Measurements from ENCODE around the gene MAP1LC3B2.

MAP1LC3B2 gene

GRCh38 chr12:116604178-116604895 lies 45.2 kb downstream of the MAP1LC3B2 start:
- H2AK5ac ChIP-seq (ENCODE audit: low read length, severe bottlenecking), result no peak overlapping the region
- H3K9ac ChIP-seq (ENCODE audit: low read length), result peak overlapping the region; percentile 70
- 80% methylated on average over 9 of the region's 13 CpGs for WGBS
- peaks cover 5% of the 10 kb centered on the region for H3K4me1 ChIP-seq (ENCODE audit: control insufficient read depth, insufficient read depth, low read depth, low read length)
- H3K18ac ChIP-seq (ENCODE audit: low read depth in 1 of 2, low read length in 2 of 2), result no peak overlapping the region
- no peak overlapping the region for H3K27ac ChIP-seq (ENCODE audit: low read length, poor library complexity, severe bottlenecking)
- no peak overlapping the region for H2BK12ac ChIP-seq (ENCODE audit: low read length in 2 of 2)
- no peak overlapping the region for H4K8ac ChIP-seq (ENCODE audit: low read length)
- no peak overlapping the region for H2AFZ ChIP-seq (ENCODE audit: low read depth, low read length)
- no peak overlapping the region for H4K91ac ChIP-seq (ENCODE audit: low read length)
- H3K4ac ChIP-seq (ENCODE audit: low read depth in 1 of 2, low read length in 2 of 2), result no peak overlapping the region
- H3K9me3 ChIP-seq (ENCODE audit: control insufficient read depth, low read length), result no peaks in the 10 kb centered on the region
- H3K79me1 ChIP-seq (replicated peaks; ENCODE audit: low read length, poor library complexity, severe bottlenecking), result no peaks in the 10 kb centered on the region
- no peak overlapping the region for H3K14ac ChIP-seq (ENCODE audit: low read length in 2 of 2)
- no peak overlapping the region for H2BK15ac ChIP-seq (ENCODE audit: low read depth, poor library complexity, severe bottlenecking)
- no peak overlapping the region for H3K4me2 ChIP-seq (ENCODE audit: low read length, poor library complexity, severe bottlenecking)
- peak overlapping the region in 1 of 2 experiments; percentile 71 for H3K4me3 ChIP-seq (ENCODE audit: insufficient read depth in 1 of 2, low read depth in 1 of 2, low read length in 2 of 2)
- H3K36me3 ChIP-seq (ENCODE audit: control insufficient read depth in 1 of 2, insufficient read depth in 2 of 2, low read depth in 1 of 2, low read length in 2 of 2), result no peaks in the 10 kb centered on the region
- H2BK5ac ChIP-seq (ENCODE audit: low read depth, low read length, poor library complexity, severe bottlenecking), result no peak overlapping the region
- H3K27me3 ChIP-seq (ENCODE audit: control insufficient read depth in 1 of 2, insufficient read depth in 1 of 2, low read length in 2 of 2), result peaks cover 0 to 4% of the 10 kb centered on the region in 2 experiments
- peak; percentile 38 for DNase-seq
- H3K23ac ChIP-seq (ENCODE audit: low read length in 2 of 2), result no peak overlapping the region
- no peak overlapping the region for H2BK120ac ChIP-seq (ENCODE audit: low read depth, low read length)

GRCh38 chr12:116604951-116605641 lies 45.9 kb downstream of the MAP1LC3B2 start:
- no peak overlapping the region for H3K23ac ChIP-seq (ENCODE audit: low read length in 2 of 2)
- no peak overlapping the region for H2BK5ac ChIP-seq (ENCODE audit: low read depth, low read length, poor library complexity, severe bottlenecking)
- peak overlapping the region; percentile 70 for H3K9ac ChIP-seq (ENCODE audit: low read length)
- H3K14ac ChIP-seq (ENCODE audit: low read length in 2 of 2), result no peak overlapping the region
- no peak for DNase-seq
- no peak overlapping the region for H2BK15ac ChIP-seq (ENCODE audit: low read depth, poor library complexity, severe bottlenecking)
- no peaks in the 10 kb centered on the region for H3K9me3 ChIP-seq (ENCODE audit: control insufficient read depth, low read length)
- H3K27me3 ChIP-seq (ENCODE audit: control insufficient read depth in 1 of 2, insufficient read depth in 1 of 2, low read length in 2 of 2), result peaks cover 0 to 4% of the 10 kb centered on the region in 2 experiments
- H2AK5ac ChIP-seq (ENCODE audit: low read length, severe bottlenecking), result no peak overlapping the region
- H3K79me1 ChIP-seq (replicated peaks; ENCODE audit: low read length, poor library complexity, severe bottlenecking), result no peaks in the 10 kb centered on the region
- H3K18ac ChIP-seq (ENCODE audit: low read depth in 1 of 2, low read length in 2 of 2), result no peak overlapping the region
- H3K4me3 ChIP-seq (ENCODE audit: insufficient read depth in 1 of 2, low read depth in 1 of 2, low read length in 2 of 2), result peak overlapping the region in 1 of 2 experiments; percentile 71
- H3K4me2 ChIP-seq (ENCODE audit: low read length, poor library complexity, severe bottlenecking), result no peak overlapping the region
- no peak overlapping the region for H4K8ac ChIP-seq (ENCODE audit: low read length)
- no peak overlapping the region for H3K4ac ChIP-seq (ENCODE audit: low read depth in 1 of 2, low read length in 2 of 2)
- peaks cover 4% of the 10 kb centered on the region for H3K4me1 ChIP-seq (ENCODE audit: control insufficient read depth, insufficient read depth, low read depth, low read length)
- H2BK120ac ChIP-seq (ENCODE audit: low read depth, low read length), result no peak overlapping the region
- H2BK12ac ChIP-seq (ENCODE audit: low read length in 2 of 2), result no peak overlapping the region
- no peak overlapping the region for H3K27ac ChIP-seq (ENCODE audit: low read length, poor library complexity, severe bottlenecking)
- no peaks in the 10 kb centered on the region for H3K36me3 ChIP-seq (ENCODE audit: control insufficient read depth in 1 of 2, insufficient read depth in 2 of 2, low read depth in 1 of 2, low read length in 2 of 2)
- WGBS, result 94% methylated on average over 20 of the region's 22 CpGs
- no peak overlapping the region for H2AFZ ChIP-seq (ENCODE audit: low read depth, low read length)
- H4K91ac ChIP-seq (ENCODE audit: low read length), result no peak overlapping the region

- peaks cover 3% of the 10 kb centered on the region for H3K4me1 ChIP-seq (ENCODE audit: control insufficient read depth, insufficient read depth, low read depth, low read length)
- H3K36me3 ChIP-seq (ENCODE audit: control insufficient read depth in 1 of 2, insufficient read depth in 2 of 2, low read depth in 1 of 2, low read length in 2 of 2), result no peaks in the 10 kb centered on the region
- H2BK12ac ChIP-seq (ENCODE audit: low read length in 2 of 2), result no peak overlapping the region
- H4K91ac ChIP-seq (ENCODE audit: low read length), result no peak overlapping the region
- H3K9me3 ChIP-seq (ENCODE audit: control insufficient read depth, low read length), result no peaks in the 10 kb centered on the region
- no peak overlapping the region for H3K4me3 ChIP-seq (ENCODE audit: insufficient read depth in 1 of 2, low read depth in 1 of 2, low read length in 2 of 2)
- no peak overlapping the region for H3K27ac ChIP-seq (ENCODE audit: low read length, poor library complexity, severe bottlenecking)
- H2BK15ac ChIP-seq (ENCODE audit: low read depth, poor library complexity, severe bottlenecking), result no peak overlapping the region
- no peak overlapping the region for H3K4ac ChIP-seq (ENCODE audit: low read depth in 1 of 2, low read length in 2 of 2)
- no peak overlapping the region for H3K14ac ChIP-seq (ENCODE audit: low read length in 2 of 2)
- no peak for DNase-seq
- H3K27me3 ChIP-seq (ENCODE audit: control insufficient read depth in 1 of 2, insufficient read depth in 1 of 2, low read length in 2 of 2), result peaks cover 0 to 4% of the 10 kb centered on the region in 2 experiments
- no peak overlapping the region for H2AFZ ChIP-seq (ENCODE audit: low read depth, low read length)
- no peak overlapping the region for H2BK5ac ChIP-seq (ENCODE audit: low read depth, low read length, poor library complexity, severe bottlenecking)
- H4K8ac ChIP-seq (ENCODE audit: low read length), result no peak overlapping the region
- no peak overlapping the region for H3K18ac ChIP-seq (ENCODE audit: low read depth in 1 of 2, low read length in 2 of 2)
- 98% methylated on average over 4 of the region's 4 CpGs for WGBS
- H3K23ac ChIP-seq (ENCODE audit: low read length in 2 of 2), result no peak overlapping the region
- no peak overlapping the region for H3K9ac ChIP-seq (ENCODE audit: low read length)
- no peak overlapping the region for H2BK120ac ChIP-seq (ENCODE audit: low read depth, low read length)
- no peak overlapping the region for H2AK5ac ChIP-seq (ENCODE audit: low read length, severe bottlenecking)
- no peak overlapping the region for H3K4me2 ChIP-seq (ENCODE audit: low read length, poor library complexity, severe bottlenecking)
- H3K79me1 ChIP-seq (replicated peaks; ENCODE audit: low read length, poor library complexity, severe bottlenecking), result no peaks in the 10 kb centered on the region
Observed at GRCh38 chr12:116606397-116606796, 47.2 kb downstream of the MAP1LC3B2 start.

GRCh38 chr12:116607039-116607438 lies 47.9 kb downstream of the MAP1LC3B2 start:
- Histone ChIP-seq H3K9ac (ENCODE audit: low read length) (no peak overlapping the region), H3K27me3 (ENCODE audit: control insufficient read depth in 1 of 2, insufficient read depth in 1 of 2, low read length in 2 of 2) (peaks cover 0 to 4% of the 10 kb centered on the region in 2 experiments), H2BK5ac (ENCODE audit: low read depth, low read length, poor library complexity, severe bottlenecking) (no peak overlapping the region), H2BK120ac (ENCODE audit: low read depth, low read length) (no peak overlapping the region), H3K4ac (ENCODE audit: low read depth in 1 of 2, low read length in 2 of 2) (no peak overlapping the region), H2AFZ (ENCODE audit: low read depth, low read length) (no peak overlapping the region), H3K18ac (ENCODE audit: low read depth in 1 of 2, low read length in 2 of 2) (no peak overlapping the region), H2AK5ac (ENCODE audit: low read length, severe bottlenecking) (no peak overlapping the region), H3K36me3 (ENCODE audit: control insufficient read depth in 1 of 2, insufficient read depth in 2 of 2, low read depth in 1 of 2, low read length in 2 of 2) (no peaks in the 10 kb centered on the region), H2BK15ac (ENCODE audit: low read depth, poor library complexity, severe bottlenecking) (no peak overlapping the region), H2BK12ac (ENCODE audit: low read length in 2 of 2) (no peak overlapping the region), H3K4me3 (ENCODE audit: insufficient read depth in 1 of 2, low read depth in 1 of 2, low read length in 2 of 2) (no peak overlapping the region), H3K4me1 (ENCODE audit: control insufficient read depth, insufficient read depth, low read depth, low read length) (no peaks in the 10 kb centered on the region), H4K91ac (ENCODE audit: low read length) (no peak overlapping the region), H3K23ac (ENCODE audit: low read length in 2 of 2) (no peak overlapping the region), H3K14ac (ENCODE audit: low read length in 2 of 2) (no peak overlapping the region), H4K8ac (ENCODE audit: low read length) (no peak overlapping the region), H3K9me3 (ENCODE audit: control insufficient read depth, low read length) (no peaks in the 10 kb centered on the region), H3K79me1 (replicated peaks; ENCODE audit: low read length, poor library complexity, severe bottlenecking) (no peaks in the 10 kb centered on the region), H3K4me2 (ENCODE audit: low read length, poor library complexity, severe bottlenecking) (no peak overlapping the region), H3K27ac (ENCODE audit: low read length, poor library complexity, severe bottlenecking) (no peak overlapping the region)
- 98% methylated on average over 6 of the region's 6 CpGs for WGBS
- no peak for DNase-seq
